H1 (cell line): ENCODE results near the gene HNRNPK. TPM values are rescaled to one million over a fixed set of nuclear protein-coding genes. Genes with fewer than 3 reads are reported as not detected.

Experiments
- CHD7 ChIP-seq: fragments of 300-600 bp; sonication (generic); IDR thresholded peaks from 2 replicates; pipeline ENCODE4 v1.7.1; 2012; ENCODE audit warnings: low read length, moderate library complexity, mild to moderate bottlenecking, inconsistent platforms; ENCODE audit not compliant: insufficient replicate concordance
- E2F6 ChIP-seq: IDR thresholded peaks from 2 replicates; pipeline ENCODE4 v1.6.1; 2012; ENCODE audit warnings: inconsistent platforms
- FOSL1 ChIP-seq: IDR thresholded peaks from 2 replicates; pipeline ENCODE4 v1.6.1; 2011; ENCODE audit warnings: mild to moderate bottlenecking, low read depth, low read length, moderate library complexity; ENCODE audit not compliant: insufficient read depth
- JUN ChIP-seq: IDR thresholded peaks from 2 replicates; pipeline ENCODE4 v1.6.1; 2011; ENCODE audit warnings: low read depth, mild to moderate bottlenecking, improper control_type of control experiment, low read length
- NRF1 ChIP-seq: IDR thresholded peaks from 2 replicates; pipeline ENCODE4 v1.6.1; 2011; ENCODE audit warnings: mild to moderate bottlenecking, low read depth, low read length, improper control_type of control experiment
- POLR2A ChIP-seq, 2 experiments: IDR thresholded peaks; 1 replicate in 1 of 2; 2 replicates in 1 of 2; pipeline ENCODE4 v1.6.1; 2011; ENCODE audit warnings: low read depth in 2 of 2, low read length in 2 of 2, mild to moderate bottlenecking in 2 of 2; ENCODE audit errors: control extremely low read depth in 1 of 2
- POLR2AphosphoS5 ChIP-seq: IDR thresholded peaks from 2 replicates; pipeline ENCODE4 v1.6.1; 2011; ENCODE audit warnings: low read depth, low read length
- SIRT6 ChIP-seq: IDR thresholded peaks from one replicate; pipeline ENCODE4 v1.7.1; 2012; ENCODE audit warnings: low read length, inconsistent platforms
- TEAD4 ChIP-seq: IDR thresholded peaks from 2 replicates; pipeline ENCODE4 v1.6.1; 2012; ENCODE audit warnings: low read depth, low read length, inconsistent platforms, mixed read lengths
- polyA plus RNA-seq, 7 experiments: library from polyadenylated mRNA; depleted of rRNA in 3 of 7; stranded (reverse) in 5 of 7; unstranded in 2 of 7; fragments of >200 nt in 5 of 7; fragments of 200-250 nt in 2 of 7; gene quantifications; 1 replicate in 5 of 7; 2 replicates in 1 of 7; 4 replicates in 1 of 7; pipeline versions ENCODE4 v1.2.1 to v1.2.3, GENCODE V29; 2011 to 2013; ENCODE audit warnings: missing spikeins in 2 of 7, mixed read lengths in 2 of 7
- total RNA-seq: library from RNA; stranded (reverse); fragmentation: NEBNext Ultra II Directional; extraction: Animal tissue kit (Norgen Biotek cat#: 25700); gene quantifications from 2 replicates; pipeline ENCODE4 v1.2.1, GENCODE V29; 2021

Gene HNRNPK
- total and polyA plus RNA-seq, 2 of the 8 experiments (the other 6 are each of a cell fraction or from before 2014, with no cell fraction given) = 414 to 887 TPM

GRCh38 chr9:83934569-83935275 lies 45.3 kb downstream of the HNRNPK start (continued):
- TF ChIP-seq CHD7 = no peak
- TF ChIP-seq POLR2A (IDR thresholded peaks at IDR 0.05; ENCODE audit: control extremely low read depth in 1 of 2, low read depth in 2 of 2, low read length in 2 of 2) = no peak
- TF ChIP-seq SIRT6 = no peak
- no peak for TF ChIP-seq TEAD4
- TF ChIP-seq POLR2AphosphoS5 = no peak
- no peak for TF ChIP-seq E2F6
- no peak for TF ChIP-seq JUN
- TF ChIP-seq FOSL1 = no peak
- no peak for TF ChIP-seq NRF1
